ENCODE measurements around the gene LMO7.

LMO7 gene

GRCh38 chr13:75635828-75636435, at the start of gene LMO7:
TSS of gene LMO7 (plus strand) at chr13:75636330. CDS start at chr13:75636658, 328 bp downstream.
- DNase-seq (ENCODE audit: low read depth), result peak; percentile 25

- DNase-seq (ENCODE audit: low read depth), result no peak
Measured at GRCh38 chr13:75587679-75588078, 48.5 kb upstream of the LMO7 start.

GRCh38 chr13:75596657-75597182, 39.4 kb upstream of the LMO7 start:
- no peak for DNase-seq (ENCODE audit: low read depth)

GRCh38 chr13:75600371-75600770, 35.8 kb upstream of the LMO7 start:
- no peak for DNase-seq (ENCODE audit: low read depth)

- DNase-seq (ENCODE audit: low read depth), result no peak
Measured at GRCh38 chr13:75603038-75603437, 33.1 kb upstream of the LMO7 start.

- no peak for DNase-seq (ENCODE audit: low read depth)
Measured at GRCh38 chr13:75607447-75607846, 28.7 kb upstream of the LMO7 start.

GRCh38 chr13:75610466-75610865, 25.7 kb upstream of the LMO7 start:
- DNase-seq (ENCODE audit: low read depth), result no peak

GRCh38 chr13:75612354-75612753, 23.8 kb upstream of the LMO7 start:
- no peak for DNase-seq (ENCODE audit: low read depth)

- DNase-seq (ENCODE audit: low read depth), result no peak
Measured at GRCh38 chr13:75617230-75617629, 18.9 kb upstream of the LMO7 start.

- DNase-seq (ENCODE audit: low read depth), result no peak
Measured at GRCh38 chr13:75618308-75618707, 17.8 kb upstream of the LMO7 start.

- DNase-seq (ENCODE audit: low read depth), result no peak
Measured at GRCh38 chr13:75620020-75620419, 16.1 kb upstream of the LMO7 start.

GRCh38 chr13:75621147-75621546, 15.0 kb upstream of the LMO7 start:
- DNase-seq (ENCODE audit: low read depth), result no peak

- no peak for DNase-seq (ENCODE audit: low read depth)
Measured at GRCh38 chr13:75628801-75629200, 7.3 kb upstream of the LMO7 start.

- DNase-seq (ENCODE audit: low read depth), result no peak
Measured at GRCh38 chr13:75633285-75633684, 2.8 kb upstream of the LMO7 start.

GRCh38 chr13:75635101-75635827, 866 bp upstream of the LMO7 start:
- no peak for DNase-seq (ENCODE audit: low read depth)

- peak; percentile 4 for DNase-seq (ENCODE audit: low read depth)
Measured at GRCh38 chr13:75636436-75637180, 478 bp downstream of the LMO7 start.

- DNase-seq (ENCODE audit: low read depth), result no peak
Measured at GRCh38 chr13:75637181-75637750, 1.1 kb downstream of the LMO7 start.

- no peak for DNase-seq (ENCODE audit: low read depth)
Measured at GRCh38 chr13:75639454-75639853, 3.3 kb downstream of the LMO7 start.

GRCh38 chr13:75641026-75641425, 4.9 kb downstream of the LMO7 start:
- no peak for DNase-seq (ENCODE audit: low read depth)

- DNase-seq (ENCODE audit: low read depth), result no peak
Measured at GRCh38 chr13:75643182-75643581, 7.1 kb downstream of the LMO7 start.

- no peak for DNase-seq (ENCODE audit: low read depth)
Measured at GRCh38 chr13:75643693-75644092, 7.6 kb downstream of the LMO7 start.

- no peak for DNase-seq (ENCODE audit: low read depth)
Measured at GRCh38 chr13:75645141-75645540, 9.0 kb downstream of the LMO7 start.

Data from activated gamma-delta T cell treated with anti-CD3 and anti-CD28 coated beads, Interleukin-2, amount 50 U/mL, for 16 hours (primary cell).